NCI-H748 treated with DMSO at 0.1 percent for 48 hours (cell line): ENCODE results near the gene DYNLT4.
"Not testable (repeated sequence)": the region's sequence is repeated elsewhere in the genome, so short reads cannot be mapped to it uniquely, and the experiment has no call there.

Experiments used
- DNase-seq: peaks from one replicate; lab custom pipeline; 2025; lab: John Stamatoyannopoulos, UW

The DYNLT4 gene, protein sequence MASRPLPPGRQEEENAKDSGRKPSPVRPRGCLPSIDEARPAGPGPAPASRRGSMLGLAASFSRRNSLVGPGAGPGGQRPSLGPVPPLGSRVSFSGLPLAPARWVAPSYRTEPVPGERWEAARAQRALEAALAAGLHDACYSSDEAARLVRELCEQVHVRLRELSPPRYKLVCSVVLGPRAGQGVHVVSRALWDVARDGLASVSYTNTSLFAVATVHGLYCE

GRCh38 chr1:44806704-44807363, at the start of gene DYNLT4:
DYNLT4 (minus strand) TSS chr1:44807351; CDS start chr1:44806668, 683 bp downstream.
- no peak for DNase-seq

GRCh38 chr1:44855742-44856141, 48.6 kb upstream of the DYNLT4 start:
- DNase-seq, result no peak

DNA sequence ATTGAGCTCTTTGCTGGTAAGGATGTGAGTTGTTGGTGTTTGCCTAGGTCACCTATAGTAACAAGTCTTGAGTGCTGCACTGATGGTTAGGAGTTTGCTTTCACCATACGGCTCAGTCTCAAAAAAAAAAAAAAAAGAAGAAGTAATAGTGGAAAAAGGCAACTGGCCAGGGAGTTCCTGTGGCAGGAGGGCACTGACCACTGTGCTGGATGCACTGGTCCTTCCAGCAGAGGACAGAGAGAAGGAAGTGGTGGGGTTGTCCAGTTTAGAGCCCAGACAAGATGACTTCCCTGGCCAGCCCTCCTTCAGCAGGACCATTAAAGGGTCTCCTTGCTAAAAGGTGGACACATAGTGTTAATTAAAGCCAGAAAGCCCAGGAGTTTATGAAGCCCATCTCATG, 47.8 kb upstream of the DYNLT4 start:
- DNase-seq, result no peak

DNA sequence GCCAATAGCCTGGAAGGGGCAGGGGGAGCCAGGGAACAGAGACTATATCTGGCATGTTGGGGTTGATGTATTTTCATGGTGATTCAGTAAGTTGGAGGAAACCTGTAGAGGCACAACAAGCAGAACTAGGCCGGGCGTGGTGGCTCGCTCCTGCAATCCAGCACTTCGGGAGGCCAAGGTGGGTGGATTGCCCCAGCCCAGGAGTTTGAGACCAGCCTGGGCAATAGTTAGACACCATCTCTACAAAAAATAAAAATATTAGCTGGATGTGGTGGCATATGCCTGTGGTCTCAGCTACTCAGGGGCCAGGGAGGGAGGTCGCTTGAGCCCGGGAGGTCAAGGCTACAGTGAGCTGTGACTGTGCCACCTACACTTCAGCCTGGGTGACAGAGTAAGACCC, 46.0 kb upstream of the DYNLT4 start:
- DNase-seq, result no peak

DNA sequence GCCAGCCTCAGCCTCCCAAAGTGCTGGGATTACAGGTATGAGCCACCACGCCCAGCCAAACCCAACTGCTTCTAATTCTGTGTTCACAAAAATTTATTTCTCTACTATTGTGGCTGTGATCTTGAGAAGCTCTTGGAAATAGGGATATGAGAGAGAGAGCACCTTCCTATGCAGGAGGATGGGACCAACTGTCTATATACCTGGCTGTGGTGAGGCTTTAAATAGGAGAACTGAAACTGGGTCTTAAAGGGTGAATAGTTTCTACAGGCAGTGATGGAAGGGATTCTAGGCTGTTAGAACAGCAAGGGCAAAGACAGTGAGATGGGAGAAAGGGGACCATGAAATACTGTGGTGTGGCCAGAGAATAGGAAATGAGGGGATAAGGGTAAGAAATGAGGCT, 44.2 kb upstream of the DYNLT4 start:
- no peak for DNase-seq

GRCh38 chr1:44849575-44850132, 42.5 kb upstream of the DYNLT4 start:
- DNase-seq, result no peak

DNA sequence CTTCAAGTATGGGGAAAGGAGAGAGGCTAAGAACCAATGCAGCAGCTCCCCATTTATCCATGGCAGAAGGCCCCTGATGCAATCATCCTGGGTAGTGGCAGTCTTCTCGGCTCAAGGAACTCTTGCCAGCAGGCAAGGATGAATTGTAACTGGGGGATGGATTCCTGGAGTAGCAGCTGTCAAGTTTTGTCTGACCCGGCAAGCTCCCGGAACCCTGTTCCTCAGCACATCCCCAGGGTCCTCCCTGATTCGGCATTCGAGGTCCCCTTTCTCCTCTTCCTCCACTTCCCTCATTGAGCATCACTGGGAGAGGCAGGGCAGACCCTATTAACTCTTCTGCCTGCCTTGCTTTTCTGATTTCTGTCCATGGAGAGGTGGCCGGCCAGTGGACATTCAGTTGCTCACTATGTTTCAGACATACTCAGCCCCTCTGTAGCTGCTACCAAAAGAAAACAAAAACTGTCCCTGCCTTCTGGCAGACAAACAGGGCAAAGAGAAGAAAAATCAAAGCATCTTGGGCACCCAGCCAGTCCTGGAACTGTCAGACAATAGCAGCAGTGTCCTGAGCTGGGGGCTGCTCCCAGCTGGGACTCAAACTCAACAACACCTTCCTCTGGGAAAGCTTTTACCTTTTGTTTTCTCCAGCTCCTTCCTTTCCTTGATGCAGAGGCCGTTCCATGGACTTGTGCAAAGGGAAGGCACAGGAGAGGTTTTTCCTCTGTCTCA, 41.5 kb upstream of the DYNLT4 start:
- DNase-seq, result no peak

- no peak for DNase-seq
These were observed 40.7 kb upstream of the DYNLT4 start for GRCh38 chr1:44847845-44848244.

- DNase-seq, result no peak
These were observed 39.8 kb upstream of the DYNLT4 start for GRCh38 chr1:44846985-44847384.

GRCh38 chr1:44842862-44843655, 35.9 kb upstream of the DYNLT4 start, which contains the start of gene PTCH2:
PTCH2 (minus strand) TSS chr1:44843253; CDS start chr1:44842932, 321 bp downstream.
- peak; percentile 30 for DNase-seq

- peak; percentile 5 for DNase-seq
These were observed 35.3 kb upstream of the DYNLT4 start for GRCh38 chr1:44842486-44842861.

DNA sequence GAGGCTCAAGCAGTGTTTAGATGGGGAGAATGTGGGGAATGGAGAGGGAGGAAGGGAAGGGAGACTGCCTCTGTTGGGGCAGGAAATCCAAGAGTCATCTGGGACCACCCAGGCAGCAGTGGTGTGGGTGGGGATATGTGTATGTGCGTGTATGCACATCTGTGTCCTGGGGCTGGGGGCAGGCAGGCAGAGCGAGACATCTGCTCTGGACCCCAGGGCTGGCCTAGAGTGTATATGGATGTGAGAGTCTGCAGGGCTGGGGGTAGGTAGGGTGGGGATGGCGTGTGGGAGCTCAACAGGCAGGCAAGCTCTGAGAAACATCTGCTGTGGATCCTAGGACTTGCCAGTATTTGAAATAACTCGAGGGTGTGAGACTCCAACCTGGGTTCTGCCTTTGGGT, 32.4 kb upstream of the DYNLT4 start:
- DNase-seq, result no peak

DNA sequence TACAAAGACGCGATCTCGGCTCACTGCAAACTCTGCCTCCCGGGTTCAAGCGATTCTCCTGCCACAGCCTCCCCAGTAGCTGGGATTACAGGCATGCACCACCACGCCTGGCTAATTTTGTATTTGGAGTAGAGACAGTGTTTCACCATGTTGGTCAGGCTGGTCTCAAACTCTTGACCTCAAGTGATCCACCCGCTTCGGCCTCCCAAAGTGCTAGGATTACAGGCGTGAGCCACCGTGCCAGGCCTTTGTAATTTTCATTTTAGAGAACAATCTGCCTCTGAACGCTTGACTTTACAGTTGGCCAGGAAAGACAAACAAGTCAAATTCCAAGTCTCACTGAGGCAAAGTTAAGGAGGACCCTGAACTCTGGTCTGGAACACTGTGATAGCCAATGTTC, 31.1 kb upstream of the DYNLT4 start:
- not testable (repeated sequence) for DNase-seq

DNA sequence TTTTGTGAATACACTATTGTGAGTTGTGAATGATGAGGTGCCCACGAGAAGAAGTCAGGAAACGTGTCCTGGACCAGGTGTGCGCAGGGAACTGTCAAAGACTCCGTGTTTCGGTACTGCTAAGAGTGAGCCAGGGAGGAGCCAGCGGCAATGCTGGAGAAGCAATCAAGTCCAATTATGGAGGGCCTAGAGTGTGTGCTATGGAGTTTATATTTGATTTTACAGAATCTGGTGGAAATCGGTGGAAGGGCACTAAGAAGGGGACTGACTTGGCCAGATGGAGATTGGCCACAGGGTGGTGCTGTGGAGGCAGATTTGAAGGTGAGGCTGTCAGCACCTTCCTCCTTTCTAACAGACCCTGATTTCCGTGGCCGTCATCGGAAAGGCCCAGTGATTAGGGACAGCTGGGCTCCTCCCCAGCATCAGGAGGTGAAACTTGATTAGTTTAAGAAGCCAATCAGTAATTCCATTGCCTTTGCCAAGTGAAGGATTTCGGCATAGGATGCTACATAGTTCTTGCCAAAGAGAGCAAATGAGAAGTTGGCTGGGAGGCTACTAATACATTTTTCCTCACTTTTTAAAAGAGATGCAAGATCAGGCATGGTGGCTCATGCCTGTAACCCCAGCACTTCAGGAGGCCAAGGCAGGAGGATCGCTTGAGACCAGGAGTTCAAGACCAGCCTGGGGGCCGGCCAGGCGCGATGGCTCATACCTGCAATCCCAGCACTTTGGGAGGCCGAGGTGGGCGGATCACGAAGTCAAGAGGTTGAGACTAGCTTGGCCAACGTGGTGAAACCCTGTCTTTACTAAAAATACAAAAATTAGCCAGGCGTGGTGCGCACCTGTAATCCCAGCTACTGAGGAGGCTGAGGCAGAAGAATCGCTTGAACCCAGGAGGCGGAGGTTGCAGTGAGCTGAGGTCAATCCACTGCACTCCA, 28.9 kb upstream of the DYNLT4 start:
- DNase-seq, result peak; percentile 55

GRCh38 chr1:44834328-44834727, 27.2 kb upstream of the DYNLT4 start:
- no peak for DNase-seq

GRCh38 chr1:44832056-44832705, 25.0 kb upstream of the DYNLT4 start:
- DNase-seq, result no peak

GRCh38 chr1:44831516-44831915, 24.4 kb upstream of the DYNLT4 start:
- no peak for DNase-seq

- no peak for DNase-seq
These were observed 23.8 kb upstream of the DYNLT4 start for GRCh38 chr1:44830900-44831304.

DNA sequence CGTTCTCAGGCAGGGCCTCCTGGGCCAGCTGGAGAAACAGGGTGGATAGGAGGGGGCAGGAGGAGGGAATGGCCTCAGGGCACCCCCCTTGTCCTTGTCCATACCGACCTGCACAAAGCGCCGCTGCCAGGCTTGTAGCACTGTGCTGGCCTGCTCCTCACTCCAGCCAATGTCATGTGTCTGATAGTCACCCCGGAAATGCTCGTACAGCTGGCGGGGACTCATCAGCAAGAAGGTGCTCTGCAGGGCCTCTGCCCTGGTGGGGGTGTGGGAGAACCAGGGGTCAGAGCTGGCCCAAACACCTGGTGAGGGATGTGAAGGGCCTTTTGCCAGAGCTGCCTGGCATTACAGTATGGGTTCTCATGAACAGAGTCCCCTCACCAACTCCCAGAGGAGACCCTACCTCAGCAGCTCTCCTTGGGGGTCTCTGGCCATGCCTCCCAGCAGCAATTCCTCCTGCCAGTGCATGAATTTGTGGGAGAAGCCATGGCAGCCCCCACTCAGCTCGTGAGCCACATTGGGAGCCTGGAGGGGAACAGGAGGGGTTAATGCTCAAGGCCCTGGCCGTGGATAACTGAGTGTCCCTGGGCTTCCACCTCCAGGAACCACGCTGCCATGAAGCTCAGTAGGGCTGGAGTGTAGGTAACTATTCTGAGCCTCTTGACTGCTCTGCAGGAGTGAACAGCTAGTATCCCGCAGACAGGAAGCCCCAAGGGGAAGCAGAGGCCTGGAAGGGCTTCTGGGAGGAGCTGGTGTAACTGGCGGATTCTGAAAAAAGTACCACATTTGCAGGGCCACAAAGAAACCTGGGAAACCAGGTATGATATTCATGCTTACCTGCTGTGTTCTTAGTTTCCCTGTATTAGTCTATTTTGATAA, 22.6 kb upstream of the DYNLT4 start:
- no peak for DNase-seq
